ENCODE measurements around the gene FGD2.
"Not testable (repeated sequence)": the region's sequence is repeated elsewhere in the genome, so short reads cannot be mapped to it uniquely, and the experiment has no call there.

The FGD2 gene

GRCh38 chr6:37054580-37054979 lies 49.1 kb downstream of the FGD2 start:
- no peak for DNase-seq (ENCODE audit: low read depth, low spot score)
- H3K27ac ChIP-seq: peak overlapping the region; percentile 100

DNA sequence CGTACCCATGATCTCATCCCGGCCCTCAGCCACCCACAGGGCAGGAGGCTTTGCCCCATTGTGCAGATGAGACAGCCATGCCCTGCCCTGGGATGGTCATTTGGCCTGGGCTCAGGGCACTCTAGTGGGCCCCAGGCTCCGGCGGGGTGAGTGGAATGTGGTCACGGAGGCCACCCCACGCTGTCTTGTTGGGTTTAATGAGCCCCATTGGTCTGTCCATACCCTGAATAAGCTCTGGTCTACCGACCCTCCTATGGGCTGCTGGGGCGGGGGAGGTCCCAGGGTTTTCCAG lies 50.6 kb downstream of the FGD2 start:
- peak overlapping the region; percentile 100 for H3K27ac ChIP-seq
- no peak for DNase-seq (ENCODE audit: low read depth, low spot score)

GRCh38 chr6:37056439-37057127 lies 51.1 kb downstream of the FGD2 start:
- peak; percentile 99 for DNase-seq (ENCODE audit: low read depth, low spot score)
- peak overlapping the region; percentile 100 for H3K27ac ChIP-seq

GRCh38 chr6:37057128-37057471 lies 51.6 kb downstream of the FGD2 start:
- no peak for DNase-seq (ENCODE audit: low read depth, low spot score)
- H3K27ac ChIP-seq: peak overlapping the region; percentile 100

DNA sequence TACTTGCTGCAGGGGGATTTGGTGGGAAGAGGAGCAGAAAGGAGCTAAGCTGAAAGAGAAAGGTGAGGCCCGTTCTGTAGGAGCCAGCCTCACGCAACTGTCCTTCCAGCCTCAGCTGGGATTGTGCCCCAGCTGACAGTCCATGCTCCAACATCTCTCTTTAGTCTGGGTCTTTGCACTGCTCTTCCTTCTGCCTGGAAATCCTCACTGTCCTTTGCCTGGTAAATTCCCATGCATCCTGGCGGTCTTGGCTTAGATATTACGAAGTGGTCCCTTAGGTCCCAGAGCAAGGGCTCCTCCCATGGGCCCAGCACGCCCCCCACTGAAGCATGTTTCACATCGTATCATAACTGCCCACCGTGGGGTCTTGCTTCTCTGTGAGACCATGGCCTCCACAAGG lies 52.2 kb downstream of the FGD2 start:
- peak overlapping the region; percentile 100 for H3K27ac ChIP-seq
- no peak for DNase-seq (ENCODE audit: low read depth, low spot score)

DNA sequence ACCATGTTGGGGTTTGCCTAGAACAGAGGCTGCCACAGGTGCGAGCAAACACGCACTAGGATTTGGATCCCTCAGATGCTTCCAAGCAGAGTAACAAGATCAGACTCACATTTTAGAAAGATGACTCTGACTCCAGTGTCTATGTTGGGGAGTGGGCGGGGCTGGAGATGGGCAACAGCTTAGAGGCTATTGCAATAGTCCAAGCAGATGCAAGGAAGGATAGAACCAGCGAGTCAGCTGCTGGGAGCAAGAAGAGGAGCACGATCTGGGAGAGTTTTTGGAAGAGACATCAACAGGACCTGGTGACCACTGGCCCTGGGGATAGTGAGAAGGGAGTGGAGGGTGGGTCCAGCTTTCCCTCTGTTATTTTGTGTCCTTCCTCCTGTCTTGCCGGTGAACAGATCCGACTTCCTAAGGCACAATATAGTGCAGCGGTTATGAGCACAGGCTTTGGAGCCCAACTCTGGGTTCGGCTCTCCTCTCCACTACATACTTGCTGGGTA lies 52.7 kb downstream of the FGD2 start:
- peak overlapping the region; percentile 100 for H3K27ac ChIP-seq
- DNase-seq (ENCODE audit: low read depth, low spot score): no peak

GRCh38 chr6:37058984-37059343 lies 53.5 kb downstream of the FGD2 start:
- peak overlapping the region; percentile 100 for H3K27ac ChIP-seq
- DNase-seq (ENCODE audit: low read depth, low spot score): not testable (repeated sequence)

- peak overlapping the region; percentile 100 for H3K27ac ChIP-seq
- DNase-seq (ENCODE audit: low read depth, low spot score): peak; percentile 92
Measured at GRCh38 chr6:37059344-37060194, 54.1 kb downstream of the FGD2 start.

DNA sequence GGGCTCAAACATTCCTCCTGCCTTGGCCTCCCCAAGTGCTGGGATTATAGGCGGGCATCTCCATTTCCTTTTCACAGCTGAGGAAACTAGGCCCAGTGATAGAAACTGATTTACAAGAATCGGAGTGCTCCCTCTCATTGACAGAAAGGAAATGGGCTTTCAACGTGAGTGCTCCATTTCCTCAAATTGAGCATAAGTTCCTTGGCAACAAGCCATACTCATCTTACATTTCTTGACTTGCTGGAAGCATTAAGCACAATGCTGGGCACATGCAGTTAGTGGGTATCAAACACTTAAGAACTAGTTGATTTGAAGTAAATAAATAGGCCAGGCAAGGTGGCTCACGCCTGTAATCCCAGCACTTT lies 54.7 kb downstream of the FGD2 start:
- peak overlapping the region; percentile 100 for H3K27ac ChIP-seq
- no peak for DNase-seq (ENCODE audit: low read depth, low spot score)

DNA sequence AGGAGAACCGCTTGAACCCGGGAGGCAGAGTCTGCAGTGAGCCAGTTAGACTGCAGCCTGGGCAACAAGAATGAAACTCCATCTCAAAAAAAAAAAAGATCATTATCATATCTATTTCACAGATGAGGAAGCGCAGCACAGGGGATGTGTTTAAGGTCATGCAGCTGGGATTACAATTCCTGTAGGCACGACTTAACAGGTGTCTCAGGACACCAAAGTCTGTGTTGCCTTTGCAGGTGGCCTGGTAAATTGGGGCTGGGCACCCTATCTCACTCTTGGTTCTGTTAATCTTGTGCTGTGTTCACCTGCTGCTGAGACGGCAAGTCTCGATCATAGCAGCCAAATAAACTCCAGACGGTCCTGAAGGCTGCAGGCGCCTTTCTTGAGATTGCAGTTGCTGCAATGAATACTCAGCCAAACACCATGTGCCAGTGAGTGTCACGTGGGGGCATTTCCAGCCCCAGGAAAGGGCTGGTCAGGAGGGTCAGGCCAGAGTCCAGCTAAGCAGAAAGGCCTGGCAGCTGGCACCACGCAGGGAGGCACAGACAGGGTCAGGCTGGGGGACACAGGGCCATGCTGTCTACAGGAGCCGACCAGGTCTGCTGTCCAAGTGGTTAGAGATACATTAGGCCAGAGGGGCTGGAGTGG lies 55.8 kb downstream of the FGD2 start:
- no peak for DNase-seq (ENCODE audit: low read depth, low spot score)
- H3K27ac ChIP-seq: no peak overlapping the region

DNA sequence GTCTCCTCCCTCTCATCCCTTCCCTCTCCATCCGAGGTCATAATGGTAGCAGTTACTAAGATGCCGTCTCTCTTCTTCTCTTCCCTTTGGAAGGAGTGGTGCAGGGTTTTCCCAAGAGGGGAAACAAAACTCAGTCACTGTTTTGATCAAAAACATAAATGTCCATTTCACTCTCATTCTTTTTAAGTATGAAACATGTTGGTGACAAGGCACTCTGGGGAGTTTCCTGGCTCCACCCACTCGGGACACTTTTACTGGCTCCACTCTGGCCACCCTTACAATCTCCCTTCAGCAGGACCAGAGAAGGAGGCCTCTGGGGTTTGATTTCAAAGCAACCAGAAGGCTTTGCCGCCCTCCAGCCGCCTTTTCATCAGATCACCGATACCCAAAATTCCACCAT lies 57.0 kb downstream of the FGD2 start:
- DNase-seq (ENCODE audit: low read depth, low spot score): no peak
- H3K27ac ChIP-seq: no peak overlapping the region

DNA sequence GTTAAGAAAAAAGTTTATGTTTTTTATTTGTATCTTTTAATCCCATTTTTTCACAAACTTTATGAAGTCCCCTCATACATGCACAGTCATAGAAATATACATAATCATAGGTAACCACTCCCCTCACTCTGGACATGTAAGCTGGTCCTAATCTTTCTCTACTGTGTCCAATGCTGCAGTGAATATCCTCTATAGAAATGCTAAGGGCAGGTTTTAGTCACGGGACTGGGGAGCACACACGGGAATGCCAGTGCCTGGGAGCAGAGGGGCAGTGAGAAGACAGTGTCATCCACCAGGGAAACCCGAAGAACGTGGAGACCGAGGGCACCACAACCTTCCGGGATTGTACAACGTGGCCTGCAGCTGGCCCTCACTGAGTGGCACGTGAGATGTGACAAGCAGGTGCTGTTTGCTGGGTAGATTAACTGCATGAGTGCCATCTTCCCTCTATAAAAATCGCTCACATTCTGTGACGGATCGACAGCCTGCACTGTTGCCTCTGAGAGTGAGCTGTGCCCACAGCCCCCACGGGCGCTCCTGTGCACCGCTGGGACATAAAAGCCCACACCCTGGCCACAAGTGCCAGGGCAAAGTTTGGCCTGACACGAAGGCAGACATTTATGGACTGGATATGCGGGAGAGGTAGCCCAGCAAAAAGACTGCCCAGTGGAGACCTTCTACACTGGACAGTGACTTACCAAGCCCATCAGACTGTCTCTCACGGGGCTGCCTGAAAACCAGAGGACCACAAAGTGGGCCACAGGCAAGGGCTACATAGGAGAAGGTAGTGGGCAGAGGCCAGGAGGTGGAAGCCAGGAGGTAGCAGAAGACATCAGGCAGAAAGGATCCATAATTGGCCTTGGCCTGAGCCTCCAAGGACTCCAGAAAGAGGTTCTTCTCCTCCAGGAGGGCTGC lies 63.2 kb downstream of the FGD2 start:
- no peak for DNase-seq (ENCODE audit: low read depth, low spot score)
- no peak overlapping the region for H3K27ac ChIP-seq

DNA sequence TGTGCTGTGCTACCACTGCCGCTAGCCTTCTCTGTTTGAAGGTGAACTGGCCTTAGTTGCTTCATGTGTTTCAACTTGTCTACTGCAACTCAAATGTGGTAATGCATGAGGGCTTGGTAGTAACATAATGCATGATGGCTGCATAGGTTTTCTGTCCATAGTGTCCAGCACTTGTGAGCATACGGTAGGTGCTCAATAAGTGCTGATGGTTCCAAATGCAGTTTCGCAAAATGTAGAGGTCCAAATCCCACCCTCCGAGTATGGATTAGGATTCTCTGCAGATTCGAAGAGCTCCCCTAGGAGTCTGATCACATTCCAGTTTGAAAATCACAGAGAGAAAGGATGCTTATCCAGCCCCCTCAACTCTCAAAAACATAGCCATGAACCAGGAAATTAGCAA lies 64.2 kb downstream of the FGD2 start:
- no peak for DNase-seq (ENCODE audit: low read depth, low spot score)
- no peak overlapping the region for H3K27ac ChIP-seq

DNA sequence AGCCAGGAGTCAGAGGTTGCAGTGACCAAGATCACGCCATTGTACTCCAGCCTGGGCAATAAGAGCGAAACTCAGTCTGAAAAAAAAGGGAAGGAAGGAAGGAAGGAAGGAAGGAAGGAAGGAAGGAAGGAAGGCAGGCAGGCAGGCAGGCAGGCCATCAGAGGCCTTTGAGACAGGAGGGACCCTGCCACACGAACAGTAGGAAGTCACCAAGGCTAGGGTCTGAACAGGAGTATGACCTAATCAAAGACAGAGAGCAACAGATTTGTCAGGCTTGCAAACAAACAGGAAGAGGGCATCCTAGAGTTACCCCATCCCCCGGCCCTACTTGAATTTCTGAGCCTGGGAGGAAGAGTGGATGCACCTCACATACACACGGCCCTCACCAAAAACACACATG lies 67.1 kb downstream of the FGD2 start:
- DNase-seq (ENCODE audit: low read depth, low spot score): no peak
- H3K27ac ChIP-seq: no peak overlapping the region

GRCh38 chr6:37074053-37074827 lies 68.8 kb downstream of the FGD2 start:
- DNase-seq (ENCODE audit: low read depth, low spot score): no peak

GRCh38 chr6:37077191-37077904 lies 71.9 kb downstream of the FGD2 start:
- no peak overlapping the region for H3K27ac ChIP-seq
- DNase-seq (ENCODE audit: low read depth, low spot score): no peak

More at GRCh38 chr6:37074053-37074827, 68.8 kb downstream of the FGD2 start:
- no peak overlapping the region for H3K27ac ChIP-seq

DNA sequence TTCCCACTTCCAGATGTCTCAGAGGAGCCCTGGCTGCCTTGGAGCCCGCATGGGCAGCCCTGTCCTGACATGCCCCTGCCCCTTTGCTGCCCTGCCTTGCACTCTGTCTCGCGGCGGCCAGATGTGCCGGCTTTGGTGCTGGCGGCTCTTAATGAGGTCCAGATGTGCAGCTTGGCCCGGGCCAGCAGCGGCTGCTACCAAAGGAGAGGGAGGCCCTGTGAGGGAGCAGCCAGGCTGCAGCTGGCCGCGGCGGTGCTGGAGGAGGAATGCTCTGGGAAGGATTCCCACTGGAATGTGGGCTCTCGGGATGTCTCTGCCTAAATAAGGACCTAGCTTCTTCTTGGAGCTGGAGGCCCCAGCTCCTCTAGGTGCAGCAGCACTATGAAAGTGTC lies 72.4 kb downstream of the FGD2 start:
- no peak for DNase-seq (ENCODE audit: low read depth, low spot score)
- no peak overlapping the region for H3K27ac ChIP-seq

Data from epithelial cell of prostate (primary cell).